Endothelial cell of umbilical vein (primary cell): ENCODE results near the gene TMCO1. TPM values are rescaled to one million over a fixed set of nuclear protein-coding genes. Genes with fewer than 3 reads are reported as not detected.

Experiments used
- BruUV-seq: library from RNA; stranded (reverse); fragments of 400-500 nt; replicated peaks from 2 replicates; lab custom pipeline; 2021; lab: Mats Ljungman, UMichigan
- CTCF ChIA-PET: fragments of 300-600, 350-600 bp; sonication (Branson Sonifier 250); formaldehyde crosslinking; loops from one replicate; lab custom pipeline; 2021; ENCODE audit warnings: antibody characterized with exemption, inconsistent platforms; lab: Charles Lee
- POLR2A ChIA-PET: fragments of 300-600, 350-600 bp; sonication (Branson Sonifier 250); formaldehyde crosslinking; loops from one replicate; lab custom pipeline; 2021; ENCODE audit warnings: antibody characterized with exemption, inconsistent platforms; lab: Charles Lee
- DNase-seq: peaks from one replicate; pipeline ENCODE4 v3.0.0-alpha.2; 2011; ENCODE audit warnings: low read depth, low spot score
- FAIRE-seq: peaks from 2 replicates; lab custom pipeline; 2011; peaks lifted over from hg19 to GRCh38; lab: Jason Lieb, UNC
- H2AFZ ChIP-seq: 2 replicates; pipeline ENCODE4 v1.6.0; 2012; ENCODE audit warnings: low read depth, low read length, control low read depth, inconsistent platforms
- H3K27ac ChIP-seq: 2 replicates; pipeline ENCODE4 v1.5.1; 2011; ENCODE audit warnings: low read depth, mild to moderate bottlenecking, control low read depth, low read length, moderate library complexity; ENCODE audit not compliant: insufficient read depth
- H3K27me3 ChIP-seq, 2 experiments: 2 replicates each; pipeline versions ENCODE4 v1.6.0 to v1.6.1; 2011; ENCODE audit warnings: low read length in 2 of 2, mixed read lengths in 1 of 2; ENCODE audit not compliant: control insufficient read depth in 2 of 2, insufficient read depth in 2 of 2
- H3K36me3 ChIP-seq, 2 experiments: 2 replicates in 1 of 2; 3 replicates in 1 of 2; pipeline ENCODE4 v1.5.1; 2011; ENCODE audit warnings: low read length in 2 of 2, mild to moderate bottlenecking in 1 of 2, moderate library complexity in 1 of 2; ENCODE audit not compliant: control insufficient read depth in 2 of 2, insufficient read depth in 2 of 2; ENCODE audit errors: extremely low read depth in 1 of 2
- H3K4me1 ChIP-seq: 3 replicates; pipeline ENCODE4 v1.5.1; 2011; ENCODE audit warnings: mild to moderate bottlenecking, low read length; ENCODE audit not compliant: control insufficient read depth, insufficient read depth; ENCODE audit errors: extremely low read depth
- H3K4me2 ChIP-seq: 2 replicates; pipeline ENCODE4 v1.6.1; 2011; ENCODE audit warnings: low read length, control low read depth, mixed read lengths; ENCODE audit not compliant: insufficient read depth
- H3K4me3 ChIP-seq, 3 experiments: fragments of 200-600 bp in 1 of 3; sonication (generic), shearing (Covaris generic) in 1 of 3; replicated peaks in 1 of 3; 2 replicates each; pipeline ENCODE4 v1.5.1; 2011 to 2016; ENCODE audit warnings: control low read depth in 3 of 3, low read length in 3 of 3, mild to moderate bottlenecking in 2 of 3, inconsistent platforms in 1 of 3, low read depth in 1 of 3, moderate library complexity in 1 of 3; ENCODE audit not compliant: insufficient read depth in 1 of 3
- H3K79me2 ChIP-seq: 2 replicates; pipeline ENCODE4 v1.6.0; 2012; ENCODE audit warnings: low read length, inconsistent platforms; ENCODE audit not compliant: control insufficient read depth, insufficient read depth
- H3K9ac ChIP-seq: replicated peaks from 2 replicates; pipeline ENCODE3; 2011; ENCODE audit warnings: low read length, control low read depth; ENCODE audit not compliant: insufficient read depth; ENCODE audit errors: extremely low read depth
- H3K9me1 ChIP-seq: replicated peaks from 3 replicates; pipeline ENCODE4 v1.6.0; 2011; ENCODE audit warnings: mild to moderate bottlenecking, low read length; ENCODE audit not compliant: control insufficient read depth, insufficient read depth; ENCODE audit errors: extremely low read depth
- H3K9me3 ChIP-seq: replicated peaks from 2 replicates; pipeline ENCODE4 v1.5.1; 2012; ENCODE audit warnings: low read length, inconsistent platforms; ENCODE audit not compliant: control insufficient read depth, insufficient read depth
- H4K20me1 ChIP-seq: replicated peaks from 2 replicates; pipeline ENCODE3; 2011; ENCODE audit warnings: mild to moderate bottlenecking, low read length; ENCODE audit not compliant: control insufficient read depth, insufficient read depth; ENCODE audit errors: extremely low read depth
- CTCF ChIP-seq, 2 donors: IDR thresholded peaks; 1 replicate in 1 of 2; 2 replicates in 1 of 2; pipeline ENCODE4 v1.5.1; 2011; ENCODE audit warnings: low read length in 2 of 2, mild to moderate bottlenecking in 2 of 2, moderate library complexity in 2 of 2, control low read depth in 1 of 2, inconsistent platforms in 1 of 2, low read depth in 1 of 2; ENCODE audit not compliant: insufficient read depth in 1 of 2; ENCODE audit errors: extremely low read depth in 1 of 2
- EZH2 ChIP-seq: IDR thresholded peaks from 2 replicates; pipeline ENCODE4 v1.6.1; 2012; ENCODE audit warnings: borderline replicate concordance, low read depth, mild to moderate bottlenecking, moderate library complexity, low read length, inconsistent platforms; ENCODE audit not compliant: severe bottlenecking
- FOS ChIP-seq: IDR thresholded peaks from 2 replicates; pipeline ENCODE4 v1.6.1; 2011; ENCODE audit warnings: mild to moderate bottlenecking, low read length, moderate library complexity, borderline replicate concordance; ENCODE audit not compliant: insufficient read depth
- GATA2 ChIP-seq: IDR thresholded peaks from 2 replicates; pipeline ENCODE4 v1.7.0; 2011; ENCODE audit warnings: low read depth, mild to moderate bottlenecking, moderate library complexity, mixed read lengths, low read length; ENCODE audit not compliant: insufficient read length, insufficient read depth
- JUN ChIP-seq: IDR thresholded peaks from 2 replicates; pipeline ENCODE4 v1.6.1; 2011; ENCODE audit warnings: borderline replicate concordance, low read depth; ENCODE audit not compliant: insufficient read length, insufficient read depth
- MAX ChIP-seq: IDR thresholded peaks from 2 replicates; pipeline ENCODE4 v1.6.1; 2011; ENCODE audit not compliant: insufficient read depth, insufficient read length
- MYC ChIP-seq: IDR thresholded peaks from one replicate; pipeline ENCODE4 v1.6.1; 2011; ENCODE audit warnings: mild to moderate bottlenecking, low read depth, low read length
- POLR2A ChIP-seq: IDR thresholded peaks from 2 replicates; pipeline ENCODE4 v1.6.1; 2012; ENCODE audit warnings: low read depth, mild to moderate bottlenecking, control low read depth, low read length
- POLR2AphosphoS5 ChIP-seq: IDR thresholded peaks from 2 replicates; pipeline ENCODE4 v1.6.1; 2012; ENCODE audit warnings: low read depth, mild to moderate bottlenecking, control low read depth, low read length, moderate library complexity; ENCODE audit not compliant: insufficient read depth
- dilution Hi-C: fragments of 300-500 bp; cut with MboI; formaldehyde crosslinking; loops from one replicate; pipeline ENCODE4 v1.15.0; 2019; ENCODE audit warnings: low sequenced_read_pairs; ENCODE audit not compliant: extremely low pct_ligation_motif_present
- intact Hi-C: fragments of 100-400 bp; cut with micrococcal nuclease; formaldehyde crosslinking; loops from one replicate; pipeline ENCODE4 v1.10.0; 2022
- polyA plus RNA-seq, 4 experiments: library from polyadenylated mRNA; depleted of rRNA in 3 of 4; stranded (reverse) in 3 of 4; unstranded in 1 of 4; fragments of >200 nt; gene quantifications; 2 replicates each; pipeline versions ENCODE4 v1.2.1 to v1.2.3, GENCODE V29; 2011 to 2012; ENCODE audit warnings: missing spikeins in 1 of 4
- total RNA-seq: library from RNA; stranded (reverse); gene quantifications from 2 replicates; pipeline ENCODE4 v1.2.3, GENCODE V29; 2021

TMCO1 gene
- total and polyA plus RNA-seq, 2 donors (not counting 3 experiments of a cell fraction or from before 2014, with no cell fraction given): 86.0 to 93.4 TPM

GRCh38 chr1:165764277-165764676, 4.4 kb downstream of the TMCO1 start:
- no peak overlapping the region for H3K4me3 ChIP-seq
- no TSS peak for BruUV-seq
- no peak overlapping the region for H2AFZ ChIP-seq
- no peaks in the 10 kb centered on the region for H3K9me1 ChIP-seq
- dilution Hi-C loops (no loop called here), intact Hi-C loops (no loop called here)
- FAIRE-seq (no peak), DNase-seq (no peak)
- CTCF ChIA-PET: no interaction called here
- TF ChIP-seq MYC (no peak), MAX (no peak), POLR2A (no peak), GATA2 (no peak), CTCF (IDR thresholded peaks at IDR 0.05; ENCODE audit: extremely low read depth in 1 of 2, insufficient read depth in 1 of 2, low read depth in 1 of 2, low read length in 2 of 2) (no peak), EZH2 (no peak), POLR2AphosphoS5 (no peak), FOS (no peak), JUN (no peak)
- peaks cover 2% of the 10 kb centered on the region for H4K20me1 ChIP-seq
- no peaks in the 10 kb centered on the region for H3K9me3 ChIP-seq
- H3K27ac ChIP-seq: no peak overlapping the region
- POLR2A ChIA-PET: no interaction called here
- H3K36me3 ChIP-seq: peaks cover 3 to 4% of the 10 kb centered on the region in 2 experiments
- no peak overlapping the region for H3K9ac ChIP-seq
- peaks cover 19% of the 10 kb centered on the region for H3K79me2 ChIP-seq
- H3K4me2 ChIP-seq: no peak overlapping the region
- H3K27me3 ChIP-seq: no peaks in the 10 kb centered on the region
- peaks cover 6% of the 10 kb centered on the region for H3K4me1 ChIP-seq
